GM12864 (cell line): Measurements from ENCODE around the gene HOXD3.

Experiments used
- DNase-seq: peaks from one replicate; pipeline ENCODE4 v3.0.0-alpha.2; 2011; ENCODE audit warnings: low read depth
- H3K4me3 ChIP-seq: 2 replicates; pipeline ENCODE4 v1.5.1; 2011; ENCODE audit warnings: mild to moderate bottlenecking, low read depth, low read length, control low read depth
- TF ChIP-seq, protein P1 (sequence below): IDR thresholded peaks from 2 replicates; pipeline ENCODE4 v1.5.1; 2011; ENCODE audit warnings: low read depth, mild to moderate bottlenecking, moderate library complexity, low read length, control low read depth, inconsistent platforms; ENCODE audit errors: missing control alignments

The HOXD3 gene

DNA sequence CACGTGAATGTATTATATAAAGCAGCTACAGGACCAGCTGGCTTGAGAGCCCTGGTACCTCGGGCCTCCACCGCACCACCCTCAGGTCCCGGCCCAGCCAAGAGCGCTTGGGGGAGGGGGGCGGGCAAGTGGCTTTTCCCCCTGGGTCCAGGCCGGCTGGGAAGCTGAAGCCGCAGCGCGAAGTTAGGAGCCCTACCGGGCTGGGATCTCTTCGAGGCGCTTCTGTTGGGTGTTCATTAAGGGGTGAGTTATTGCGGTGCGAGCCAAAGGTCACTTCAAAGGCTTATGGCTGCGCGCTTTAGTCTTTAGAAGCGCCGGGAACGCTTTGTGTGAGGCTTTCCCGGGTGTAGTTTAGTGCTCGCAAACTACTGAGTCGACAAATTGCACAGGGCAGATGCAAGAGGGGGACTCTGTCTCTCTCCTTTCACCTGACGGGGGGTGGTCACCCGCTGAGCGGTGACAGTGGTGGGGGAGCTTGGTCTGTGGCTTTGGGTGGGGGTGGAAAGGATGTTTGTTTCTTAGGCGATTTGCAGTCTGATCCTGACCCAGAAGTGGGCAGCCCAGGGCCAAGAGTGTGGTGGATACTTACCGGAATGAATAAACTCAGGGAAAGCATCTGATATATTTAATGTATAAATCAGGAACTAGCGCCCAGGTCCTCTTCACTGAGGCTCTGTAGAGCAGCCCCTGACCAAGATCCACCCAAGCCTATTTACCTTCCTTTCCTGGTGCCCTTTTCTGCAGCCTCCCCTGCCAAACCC is 6.0 kb downstream of the HOXD3 start:
- TF ChIP-seq, protein P1, sequence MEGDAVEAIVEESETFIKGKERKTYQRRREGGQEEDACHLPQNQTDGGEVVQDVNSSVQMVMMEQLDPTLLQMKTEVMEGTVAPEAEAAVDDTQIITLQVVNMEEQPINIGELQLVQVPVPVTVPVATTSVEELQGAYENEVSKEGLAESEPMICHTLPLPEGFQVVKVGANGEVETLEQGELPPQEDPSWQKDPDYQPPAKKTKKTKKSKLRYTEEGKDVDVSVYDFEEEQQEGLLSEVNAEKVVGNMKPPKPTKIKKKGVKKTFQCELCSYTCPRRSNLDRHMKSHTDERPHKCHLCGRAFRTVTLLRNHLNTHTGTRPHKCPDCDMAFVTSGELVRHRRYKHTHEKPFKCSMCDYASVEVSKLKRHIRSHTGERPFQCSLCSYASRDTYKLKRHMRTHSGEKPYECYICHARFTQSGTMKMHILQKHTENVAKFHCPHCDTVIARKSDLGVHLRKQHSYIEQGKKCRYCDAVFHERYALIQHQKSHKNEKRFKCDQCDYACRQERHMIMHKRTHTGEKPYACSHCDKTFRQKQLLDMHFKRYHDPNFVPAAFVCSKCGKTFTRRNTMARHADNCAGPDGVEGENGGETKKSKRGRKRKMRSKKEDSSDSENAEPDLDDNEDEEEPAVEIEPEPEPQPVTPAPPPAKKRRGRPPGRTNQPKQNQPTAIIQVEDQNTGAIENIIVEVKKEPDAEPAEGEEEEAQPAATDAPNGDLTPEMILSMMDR = no peak
- no peak for DNase-seq
- H3K4me3 ChIP-seq = no peak overlapping the region

DNA sequence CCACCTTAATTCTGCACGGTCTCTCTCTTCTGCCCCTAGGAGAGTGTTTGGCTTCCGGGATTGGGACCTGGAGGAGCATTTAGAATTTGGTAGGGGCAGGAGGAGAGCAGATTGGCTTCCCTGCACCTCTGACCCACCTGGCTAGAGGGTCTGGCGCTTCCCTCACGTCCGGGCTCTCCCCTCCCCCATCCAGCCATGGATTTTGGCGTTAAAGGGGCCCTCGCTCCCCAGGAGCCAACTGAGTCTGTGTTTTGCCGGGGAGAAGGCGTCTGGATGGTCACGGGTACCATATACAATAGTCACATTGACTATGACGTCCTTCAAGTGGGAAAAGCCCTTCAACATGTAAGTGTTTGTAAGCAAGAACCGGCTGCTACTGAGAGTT is 6.6 kb downstream of the HOXD3 start:
- TF ChIP-seq, protein P1 = no peak
- H3K4me3 ChIP-seq = no peak overlapping the region
- DNase-seq = no peak

DNA sequence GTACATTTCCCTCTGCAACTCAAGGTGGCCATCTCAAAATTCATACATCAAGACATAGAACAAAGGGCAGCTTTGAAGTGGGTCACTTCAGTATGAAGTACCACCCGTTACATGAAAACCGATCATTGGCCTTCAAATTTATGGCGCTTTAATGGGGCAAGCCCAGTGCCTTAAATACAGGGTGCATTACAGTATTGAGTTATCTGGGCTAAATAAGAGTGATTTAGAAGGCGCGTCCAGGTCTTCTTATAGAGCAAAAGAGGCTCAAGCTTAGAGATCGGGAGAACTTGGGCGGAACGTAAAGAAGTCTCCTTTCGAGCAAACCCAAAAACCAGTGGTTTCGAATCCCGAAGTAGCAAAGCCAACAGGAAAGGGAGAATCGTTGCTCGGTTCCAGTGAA is 7.1 kb downstream of the HOXD3 start:
- TF ChIP-seq, protein P1 = no peak
- no peak for DNase-seq
- no peak overlapping the region for H3K4me3 ChIP-seq

DNA sequence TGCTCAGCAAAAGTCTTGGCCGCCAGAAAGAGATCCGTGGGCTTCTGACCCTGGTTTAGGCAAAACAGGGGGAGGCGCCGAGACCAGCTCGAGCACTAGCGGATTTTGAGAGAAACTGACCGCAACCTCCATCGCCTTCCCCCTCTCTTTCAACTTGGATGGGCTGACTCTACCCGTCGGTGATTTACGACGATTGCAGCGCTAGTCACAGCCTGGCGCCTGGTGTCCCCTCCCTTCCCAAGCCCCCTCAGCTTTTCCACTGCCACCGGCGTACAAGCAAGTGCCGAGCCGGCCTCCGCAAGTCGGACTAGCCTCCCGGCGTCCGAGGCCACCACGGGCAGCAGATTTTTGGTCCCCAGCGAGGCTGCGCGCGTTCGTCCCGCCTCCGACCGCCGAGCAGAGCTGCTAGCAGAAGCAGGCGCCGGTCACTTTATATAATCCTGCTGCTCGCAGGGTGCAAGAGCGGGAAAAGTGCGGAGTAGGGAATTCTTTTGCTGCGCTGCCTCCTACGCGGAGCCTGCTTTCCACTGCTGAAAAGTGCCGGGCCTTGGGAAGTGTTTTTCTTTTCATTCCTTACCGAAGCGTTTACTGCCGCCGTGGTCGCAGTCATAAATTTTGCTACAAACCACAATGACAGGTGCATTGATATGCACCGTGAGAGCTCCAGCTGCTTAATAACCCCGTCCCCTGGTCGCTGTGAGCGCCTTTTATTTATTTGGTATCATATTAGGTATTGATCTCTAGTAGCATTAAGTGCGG is 7.7 kb downstream of the HOXD3 start:
- TF ChIP-seq, protein P1 = no peak
- H3K4me3 ChIP-seq = no peak overlapping the region
- no peak for DNase-seq

GRCh38 chr2:176165370-176166050 is 8.4 kb downstream of the HOXD3 start:
- TF ChIP-seq, protein P1 = no peak
- H3K4me3 ChIP-seq = no peak overlapping the region
- no peak for DNase-seq

GRCh38 chr2:176166272-176166671 is 9.2 kb downstream of the HOXD3 start:
- DNase-seq = no peak
- TF ChIP-seq, protein P1 = no peak
- H3K4me3 ChIP-seq = no peak overlapping the region
